ENCODE data around the gene STK11.

Gene STK11

GRCh38 chr19:1233115-1233667 lies 27.6 kb downstream of the STK11 start:
- no peak overlapping the region for H3K4me3 ChIP-seq (ENCODE audit: low read length in 2 of 2)
- peaks cover 12 to 18% of the 10 kb centered on the region in 2 donors for H3K4me1 ChIP-seq (ENCODE audit: control insufficient read depth in 2 of 2, insufficient read depth in 2 of 2, low read length in 2 of 2)
- no peaks in the 10 kb centered on the region for H3K9me3 ChIP-seq (ENCODE audit: control insufficient read depth in 2 of 2, low read length in 2 of 2)
- peaks cover 0 to 31% of the 10 kb centered on the region in 2 donors for H3K27me3 ChIP-seq (ENCODE audit: control insufficient read depth in 2 of 2, insufficient read depth in 2 of 2, low read length in 2 of 2)
- peak overlapping the region in 1 of 2 donors; percentile 38 for H3K9ac ChIP-seq (ENCODE audit: low read depth in 1 of 2, low read length in 2 of 2)
- H3K36me3 ChIP-seq (ENCODE audit: control insufficient read depth in 2 of 2, insufficient read depth in 2 of 2, low read length in 2 of 2): no peaks in the 10 kb centered on the region
- H3K27ac ChIP-seq (ENCODE audit: low read depth in 2 of 2, low read length in 2 of 2): no peak overlapping the region

- H3K27me3 ChIP-seq (ENCODE audit: control insufficient read depth in 2 of 2, insufficient read depth in 2 of 2, low read length in 2 of 2): peaks cover 3 to 36% of the 10 kb centered on the region in 2 donors
- H3K36me3 ChIP-seq (ENCODE audit: control insufficient read depth in 2 of 2, insufficient read depth in 2 of 2, low read length in 2 of 2): no peaks in the 10 kb centered on the region
- no peaks in the 10 kb centered on the region for H3K9me3 ChIP-seq (ENCODE audit: control insufficient read depth in 2 of 2, low read length in 2 of 2)
- H3K9ac ChIP-seq (ENCODE audit: low read depth in 1 of 2, low read length in 2 of 2): no peak overlapping the region
- H3K27ac ChIP-seq (ENCODE audit: low read depth in 2 of 2, low read length in 2 of 2): no peak overlapping the region
- no peak overlapping the region for H3K4me3 ChIP-seq (ENCODE audit: low read length in 2 of 2)
- H3K4me1 ChIP-seq (ENCODE audit: control insufficient read depth in 2 of 2, insufficient read depth in 2 of 2, low read length in 2 of 2): peaks cover 12 to 20% of the 10 kb centered on the region in 2 donors
These were observed 28.7 kb downstream of the STK11 start for GRCh38 chr19:1234051-1234954.

DNA sequence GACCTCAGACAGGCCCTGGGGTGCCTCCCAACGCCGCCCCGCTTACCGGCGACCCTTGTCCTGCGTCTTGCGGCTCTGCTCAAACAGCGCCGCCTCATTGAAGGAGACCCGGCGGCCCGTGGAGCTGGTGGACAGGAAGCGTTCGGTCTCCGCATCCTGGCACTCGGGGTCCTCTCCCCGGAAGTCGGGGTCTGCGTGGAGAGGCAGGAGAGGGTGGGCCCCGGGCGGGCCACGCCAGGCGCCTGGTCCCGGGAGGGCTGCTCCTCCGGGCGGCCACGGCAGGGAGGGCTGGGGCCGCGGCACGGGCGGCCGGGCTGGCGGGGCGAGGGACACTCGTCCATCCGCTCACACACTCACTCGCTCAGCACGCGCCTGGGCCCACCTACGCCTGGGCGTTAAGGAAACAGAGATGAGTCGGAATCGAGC lies 29.4 kb downstream of the STK11 start:
- H3K27ac ChIP-seq (ENCODE audit: low read depth in 2 of 2, low read length in 2 of 2): no peak overlapping the region
- H3K9me3 ChIP-seq (ENCODE audit: control insufficient read depth in 2 of 2, low read length in 2 of 2): no peaks in the 10 kb centered on the region
- no peak overlapping the region for H3K4me3 ChIP-seq (ENCODE audit: low read length in 2 of 2)
- peaks cover 3 to 36% of the 10 kb centered on the region in 2 donors for H3K27me3 ChIP-seq (ENCODE audit: control insufficient read depth in 2 of 2, insufficient read depth in 2 of 2, low read length in 2 of 2)
- H3K36me3 ChIP-seq (ENCODE audit: control insufficient read depth in 2 of 2, insufficient read depth in 2 of 2, low read length in 2 of 2): no peaks in the 10 kb centered on the region
- H3K4me1 ChIP-seq (ENCODE audit: control insufficient read depth in 2 of 2, insufficient read depth in 2 of 2, low read length in 2 of 2): peaks cover 15 to 20% of the 10 kb centered on the region in 2 donors
- H3K9ac ChIP-seq (ENCODE audit: low read depth in 1 of 2, low read length in 2 of 2): no peak overlapping the region

DNA sequence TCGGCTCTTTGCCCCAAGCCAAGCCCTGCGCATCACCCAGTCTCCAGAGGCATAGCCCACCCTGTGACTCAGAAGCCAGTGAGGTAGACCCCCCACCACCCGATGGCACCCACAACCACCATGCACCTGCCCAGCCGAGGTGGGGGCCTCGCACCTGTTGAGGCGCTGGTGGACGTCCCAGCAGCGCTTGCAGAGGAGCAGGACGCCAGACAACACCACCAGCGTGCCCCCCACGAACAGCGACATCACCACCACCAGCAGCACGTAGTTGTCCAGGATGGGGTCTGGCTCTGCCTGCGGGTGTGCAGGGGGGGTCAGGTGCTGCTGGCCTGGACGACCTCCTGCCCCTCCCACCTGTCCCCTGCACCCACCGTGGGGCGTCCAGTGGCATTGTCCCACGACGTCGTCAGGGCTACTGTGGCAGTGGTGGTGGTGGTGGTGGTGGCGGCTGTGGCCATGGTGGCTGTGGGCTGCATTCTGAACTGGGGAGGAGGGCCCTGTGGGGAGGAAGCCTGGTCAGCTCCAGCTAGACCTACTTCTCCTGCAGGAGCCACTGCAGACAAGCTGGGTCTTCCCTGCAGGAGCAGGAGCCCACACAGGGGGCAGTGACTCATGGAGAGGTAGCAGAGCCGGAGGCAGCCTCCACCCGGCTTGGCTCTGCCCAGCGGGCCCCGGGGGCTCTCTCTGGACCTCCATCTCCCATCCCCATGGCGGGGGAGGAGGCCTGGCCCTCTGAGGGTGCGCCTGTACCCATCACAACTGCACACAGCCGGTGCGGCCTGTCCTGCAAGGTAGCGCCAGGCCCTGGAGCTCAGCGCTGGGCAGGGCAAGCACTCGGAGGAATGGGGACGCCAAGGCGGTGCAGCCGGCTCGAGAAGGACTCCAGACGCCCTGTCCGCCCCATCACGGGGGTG lies 30.3 kb downstream of the STK11 start:
- no peaks in the 10 kb centered on the region for H3K36me3 ChIP-seq (ENCODE audit: control insufficient read depth in 2 of 2, insufficient read depth in 2 of 2, low read length in 2 of 2)
- H3K4me3 ChIP-seq (ENCODE audit: low read length in 2 of 2): no peak overlapping the region
- H3K4me1 ChIP-seq (ENCODE audit: control insufficient read depth in 2 of 2, insufficient read depth in 2 of 2, low read length in 2 of 2): peaks cover 21 to 28% of the 10 kb centered on the region in 2 donors
- no peak overlapping the region for H3K9ac ChIP-seq (ENCODE audit: low read depth in 1 of 2, low read length in 2 of 2)
- peaks cover 3 to 36% of the 10 kb centered on the region in 2 donors for H3K27me3 ChIP-seq (ENCODE audit: control insufficient read depth in 2 of 2, insufficient read depth in 2 of 2, low read length in 2 of 2)
- no peaks in the 10 kb centered on the region for H3K9me3 ChIP-seq (ENCODE audit: control insufficient read depth in 2 of 2, low read length in 2 of 2)
- H3K27ac ChIP-seq (ENCODE audit: low read depth in 2 of 2, low read length in 2 of 2): no peak overlapping the region

DNA sequence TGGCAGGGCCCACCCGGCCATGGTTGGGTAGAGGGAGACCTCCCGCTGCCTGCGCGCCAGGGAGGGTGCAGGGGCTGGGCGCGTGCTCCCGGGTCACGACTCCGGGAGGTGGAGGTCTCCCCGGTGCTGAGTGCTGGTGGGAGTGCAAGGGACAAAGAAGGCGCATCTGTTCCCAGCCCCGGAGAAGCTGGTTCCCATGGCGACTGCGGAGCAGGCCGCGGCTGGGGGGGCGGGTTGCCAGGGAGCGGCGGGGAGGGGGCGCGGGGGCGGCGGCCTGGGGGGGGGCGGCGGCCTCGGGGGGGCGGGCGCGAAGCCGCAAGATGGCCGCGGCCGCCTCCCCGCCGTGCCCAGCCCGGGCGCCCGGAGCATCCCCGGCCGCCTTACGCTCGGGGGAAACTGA lies 31.0 kb downstream of the STK11 start:
- Histone ChIP-seq H3K27me3 (ENCODE audit: control insufficient read depth in 2 of 2, insufficient read depth in 2 of 2, low read length in 2 of 2) (peaks cover 3 to 36% of the 10 kb centered on the region in 2 donors), H3K9me3 (ENCODE audit: control insufficient read depth in 2 of 2, low read length in 2 of 2) (no peaks in the 10 kb centered on the region), H3K27ac (ENCODE audit: low read depth in 2 of 2, low read length in 2 of 2) (no peak overlapping the region), H3K36me3 (ENCODE audit: control insufficient read depth in 2 of 2, insufficient read depth in 2 of 2, low read length in 2 of 2) (no peaks in the 10 kb centered on the region), H3K9ac (ENCODE audit: low read depth in 1 of 2, low read length in 2 of 2) (no peak overlapping the region), H3K4me1 (ENCODE audit: control insufficient read depth in 2 of 2, insufficient read depth in 2 of 2, low read length in 2 of 2) (peaks cover 26 to 33% of the 10 kb centered on the region in 2 donors), H3K4me3 (ENCODE audit: low read length in 2 of 2) (peak overlapping the region in 1 of 2 donors; percentile 35)

DNA sequence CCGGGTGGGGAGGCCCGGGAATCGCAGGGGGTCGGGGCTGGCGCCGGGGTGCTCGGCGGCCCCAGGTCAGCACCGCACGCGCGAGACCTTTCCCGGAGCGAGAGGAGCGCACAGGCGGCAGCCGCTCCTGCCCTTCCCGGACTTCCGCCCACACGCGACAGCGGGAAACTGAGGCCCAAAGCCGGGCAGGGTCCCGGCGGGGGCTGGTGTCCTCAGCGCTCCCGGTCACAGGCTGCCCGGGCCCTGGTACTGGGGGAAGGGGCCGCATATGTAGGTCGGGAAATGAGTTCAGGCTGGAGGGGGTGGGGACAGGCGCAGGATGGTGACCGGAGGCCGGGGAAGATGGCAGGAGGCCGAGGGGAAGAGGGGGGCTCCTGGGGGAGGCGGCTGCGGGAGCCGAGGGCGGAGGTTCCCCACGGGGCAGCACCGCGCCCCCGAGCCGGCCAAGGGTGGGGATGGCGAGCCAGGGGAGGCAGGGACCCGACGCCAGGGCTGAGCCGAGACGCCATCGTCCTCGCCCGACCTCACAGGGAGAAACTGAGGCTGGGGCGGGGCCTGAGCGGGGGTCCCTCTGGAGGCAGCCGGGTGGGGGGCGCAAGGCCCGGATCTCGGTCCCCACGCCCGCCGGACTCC lies 31.6 kb downstream of the STK11 start:
- peaks cover 3 to 36% of the 10 kb centered on the region in 2 donors for H3K27me3 ChIP-seq (ENCODE audit: control insufficient read depth in 2 of 2, insufficient read depth in 2 of 2, low read length in 2 of 2)
- H3K27ac ChIP-seq (ENCODE audit: low read depth in 2 of 2, low read length in 2 of 2): no peak overlapping the region
- H3K36me3 ChIP-seq (ENCODE audit: control insufficient read depth in 2 of 2, insufficient read depth in 2 of 2, low read length in 2 of 2): no peaks in the 10 kb centered on the region
- peaks cover 28 to 35% of the 10 kb centered on the region in 2 donors for H3K4me1 ChIP-seq (ENCODE audit: control insufficient read depth in 2 of 2, insufficient read depth in 2 of 2, low read length in 2 of 2)
- H3K9ac ChIP-seq (ENCODE audit: low read depth in 1 of 2, low read length in 2 of 2): no peak overlapping the region
- no peaks in the 10 kb centered on the region for H3K9me3 ChIP-seq (ENCODE audit: control insufficient read depth in 2 of 2, low read length in 2 of 2)
- peak overlapping the region; percentile 31 to 35 for H3K4me3 ChIP-seq (ENCODE audit: low read length in 2 of 2)

GRCh38 chr19:1237754-1238368 lies 32.3 kb downstream of the STK11 start, which contains the start of gene CBARP:
Gene CBARP, minus strand, starts transcription at chr19:1238005. Its CDS starts 1,905 bp downstream, at chr19:1236100.
- no peak within 1 kb of the TSS for H3K9ac ChIP-seq (ENCODE audit: low read depth in 1 of 2, low read length in 2 of 2)
- peaks cover 3 to 36% of the 10 kb centered on the region in 2 donors for H3K27me3 ChIP-seq (ENCODE audit: control insufficient read depth in 2 of 2, insufficient read depth in 2 of 2, low read length in 2 of 2)
- no peaks in the 10 kb centered on the region for H3K9me3 ChIP-seq (ENCODE audit: control insufficient read depth in 2 of 2, low read length in 2 of 2)
- no peak within 1 kb of the TSS for H3K27ac ChIP-seq (ENCODE audit: low read depth in 2 of 2, low read length in 2 of 2)
- peaks cover 29 to 35% of the 10 kb centered on the region in 2 donors for H3K4me1 ChIP-seq (ENCODE audit: control insufficient read depth in 2 of 2, insufficient read depth in 2 of 2, low read length in 2 of 2)
- H3K36me3 ChIP-seq (ENCODE audit: control insufficient read depth in 2 of 2, insufficient read depth in 2 of 2, low read length in 2 of 2): no peaks in the 10 kb centered on the region
- H3K4me3 ChIP-seq (ENCODE audit: low read length in 2 of 2): peak within 1 kb of the TSS; percentile 31 to 35

- Histone ChIP-seq H3K36me3 (ENCODE audit: control insufficient read depth in 2 of 2, insufficient read depth in 2 of 2, low read length in 2 of 2) (no peaks in the 10 kb centered on the region), H3K9ac (ENCODE audit: low read depth in 1 of 2, low read length in 2 of 2) (no peak overlapping the region), H3K4me3 (ENCODE audit: low read length in 2 of 2) (no peak overlapping the region), H3K27ac (ENCODE audit: low read depth in 2 of 2, low read length in 2 of 2) (no peak overlapping the region), H3K27me3 (ENCODE audit: control insufficient read depth in 2 of 2, insufficient read depth in 2 of 2, low read length in 2 of 2) (peaks cover 3 to 34% of the 10 kb centered on the region in 2 donors), H3K9me3 (ENCODE audit: control insufficient read depth in 2 of 2, low read length in 2 of 2) (no peaks in the 10 kb centered on the region), H3K4me1 (ENCODE audit: control insufficient read depth in 2 of 2, insufficient read depth in 2 of 2, low read length in 2 of 2) (peaks cover 29 to 35% of the 10 kb centered on the region in 2 donors)
These were observed 33.1 kb downstream of the STK11 start for GRCh38 chr19:1238369-1239303.

Data from mucosa of rectum (tissue), 2 donors.